HEK293 (cell line): Measurements from ENCODE around the gene HAUS6.

Experiments used
- GFI1B ChIP-seq: fragments of 450-650 bp; formaldehyde crosslinking; IDR thresholded peaks from 2 replicates; pipeline ENCODE4 v1.5.1; 2016; ENCODE audit warnings: missing biosample characterization, missing genetic modification characterization
- KLF8 ChIP-seq: fragments of 450-650 bp; formaldehyde crosslinking; IDR thresholded peaks from 2 replicates; pipeline ENCODE4 v1.5.1; 2016; ENCODE audit warnings: missing biosample characterization, missing genetic modification characterization
- TCF7L2 ChIP-seq: IDR thresholded peaks from 2 replicates; pipeline ENCODE4 v1.6.1; 2011; ENCODE audit warnings: low read depth, mild to moderate bottlenecking, inconsistent platforms, low read length, moderate library complexity, borderline replicate concordance
- WT1 ChIP-seq: fragments of 450-650 bp; formaldehyde crosslinking; IDR thresholded peaks from 2 replicates; pipeline ENCODE4 v1.5.1; 2016; ENCODE audit warnings: missing biosample characterization, missing genetic modification characterization
- ZFP3 ChIP-seq: fragments of 450-650 bp; formaldehyde crosslinking; IDR thresholded peaks from 2 replicates; pipeline ENCODE4 v1.5.1; 2016; ENCODE audit warnings: low read depth, missing biosample characterization, missing genetic modification characterization
- ZFP69B ChIP-seq: fragments of 450-650 bp; formaldehyde crosslinking; IDR thresholded peaks from 2 replicates; pipeline ENCODE4 v1.5.1; 2016; ENCODE audit warnings: missing biosample characterization, missing genetic modification characterization
- ZNF112 ChIP-seq: fragments of 450-650 bp; formaldehyde crosslinking; IDR thresholded peaks from 2 replicates; pipeline ENCODE4 v1.5.0; 2017; ENCODE audit warnings: missing biosample characterization, missing genetic modification characterization
- ZNF146 ChIP-seq: fragments of 450-650 bp; formaldehyde crosslinking; IDR thresholded peaks from 2 replicates; pipeline ENCODE4 v1.5.1; 2016; ENCODE audit warnings: missing biosample characterization, missing genetic modification characterization
- ZNF155 ChIP-seq: fragments of 450-650 bp; formaldehyde crosslinking; IDR thresholded peaks from 2 replicates; pipeline ENCODE4 v1.5.1; 2016; ENCODE audit warnings: missing biosample characterization, missing genetic modification characterization
- ZNF2 ChIP-seq: fragments of 450-650 bp; formaldehyde crosslinking; IDR thresholded peaks from 2 replicates; pipeline ENCODE4 v1.5.1; 2016; ENCODE audit warnings: missing biosample characterization, missing genetic modification characterization
- ZNF23 ChIP-seq: fragments of 450-650 bp; formaldehyde crosslinking; IDR thresholded peaks from 2 replicates; pipeline ENCODE4 v1.5.1; 2016; ENCODE audit warnings: missing biosample characterization, missing genetic modification characterization, borderline replicate concordance
- ZNF354C ChIP-seq: fragments of 450-650 bp; formaldehyde crosslinking; IDR thresholded peaks from 2 replicates; pipeline ENCODE4 v1.5.1; 2016; ENCODE audit warnings: missing biosample characterization, missing genetic modification characterization, low read depth, borderline replicate concordance
- ZNF514 ChIP-seq: fragments of 450-650 bp; formaldehyde crosslinking; IDR thresholded peaks from 2 replicates; pipeline ENCODE4 v1.5.1; 2016; ENCODE audit warnings: missing biosample characterization, missing genetic modification characterization
- ZNF558 ChIP-seq: fragments of 450-650 bp; formaldehyde crosslinking; IDR thresholded peaks from 2 replicates; pipeline ENCODE4 v1.5.1; 2016; ENCODE audit warnings: missing biosample characterization, missing genetic modification characterization
- ZNF571 ChIP-seq: fragments of 450-650 bp; formaldehyde crosslinking; IDR thresholded peaks from 2 replicates; pipeline ENCODE4 v1.5.0; 2017; ENCODE audit warnings: missing biosample characterization, missing genetic modification characterization
- ZNF621 ChIP-seq: fragments of 450-650 bp; formaldehyde crosslinking; IDR thresholded peaks from 2 replicates; pipeline ENCODE4 v1.5.1; 2017; ENCODE audit warnings: missing biosample characterization, missing genetic modification characterization
- ZNF624 ChIP-seq: fragments of 450-650 bp; formaldehyde crosslinking; IDR thresholded peaks from 2 replicates; pipeline ENCODE4 v1.5.1; 2017; ENCODE audit warnings: missing biosample characterization, missing genetic modification characterization
- ZNF629 ChIP-seq: fragments of 450-650 bp; formaldehyde crosslinking; IDR thresholded peaks from 2 replicates; pipeline ENCODE4 v1.5.1; 2017; ENCODE audit warnings: missing biosample characterization, missing genetic modification characterization
- ZNF785 ChIP-seq: fragments of 450-650 bp; formaldehyde crosslinking; IDR thresholded peaks from 2 replicates; pipeline ENCODE4 v1.5.1; 2016; ENCODE audit warnings: missing biosample characterization, missing genetic modification characterization
- ZNF843 ChIP-seq: fragments of 450-650 bp; formaldehyde crosslinking; IDR thresholded peaks from 2 replicates; pipeline ENCODE4 v1.5.1; 2016; ENCODE audit warnings: missing biosample characterization, missing genetic modification characterization
- ZSCAN23 ChIP-seq: fragments of 450-650 bp; formaldehyde crosslinking; IDR thresholded peaks from 2 replicates; pipeline ENCODE4 v1.5.1; 2016; ENCODE audit warnings: missing biosample characterization, missing genetic modification characterization
- ZSCAN30 ChIP-seq: fragments of 450-650 bp; IDR thresholded peaks from 2 replicates; pipeline ENCODE4 v1.5.1; 2018; ENCODE audit warnings: missing biosample characterization, mild to moderate bottlenecking, missing genetic modification characterization, moderate library complexity
- TF ChIP-seq, protein P1 (sequence below): fragments of 450-650 bp; formaldehyde crosslinking; IDR thresholded peaks from 2 replicates; pipeline ENCODE4 v1.5.1; 2016; ENCODE audit warnings: missing biosample characterization, missing genetic modification characterization
- TF ChIP-seq, protein P2 (sequence below): fragments of 450-650 bp; formaldehyde crosslinking; IDR thresholded peaks from 2 replicates; pipeline ENCODE4 v1.5.1; 2017; ENCODE audit warnings: missing biosample characterization, mild to moderate bottlenecking, missing genetic modification characterization, moderate library complexity
- TF ChIP-seq, protein P3 (sequence below): fragments of 450-650 bp; formaldehyde crosslinking; IDR thresholded peaks from 2 replicates; pipeline ENCODE4 v1.5.1; 2016; ENCODE audit warnings: missing biosample characterization, missing genetic modification characterization
- TF ChIP-seq, protein P4 (sequence below): fragments of 450-650 bp; formaldehyde crosslinking; IDR thresholded peaks from 2 replicates; pipeline ENCODE4 v1.5.1; 2016; ENCODE audit warnings: missing biosample characterization, missing genetic modification characterization
- TF ChIP-seq, protein P5 (sequence below): fragments of 450-650 bp; formaldehyde crosslinking; IDR thresholded peaks from 2 replicates; pipeline ENCODE4 v1.5.1; 2016; ENCODE audit warnings: missing biosample characterization, missing genetic modification characterization, low read depth
- TF ChIP-seq, protein P6 (sequence below): fragments of 450-650 bp; formaldehyde crosslinking; IDR thresholded peaks from 2 replicates; pipeline ENCODE4 v1.5.1; 2016; ENCODE audit warnings: missing biosample characterization, missing genetic modification characterization
- TF ChIP-seq, protein P7 (sequence below): fragments of 450-650 bp; formaldehyde crosslinking; IDR thresholded peaks from 2 replicates; pipeline ENCODE4 v1.5.1; 2016; ENCODE audit warnings: missing biosample characterization, missing genetic modification characterization, borderline replicate concordance

The HAUS6 gene

DNA sequence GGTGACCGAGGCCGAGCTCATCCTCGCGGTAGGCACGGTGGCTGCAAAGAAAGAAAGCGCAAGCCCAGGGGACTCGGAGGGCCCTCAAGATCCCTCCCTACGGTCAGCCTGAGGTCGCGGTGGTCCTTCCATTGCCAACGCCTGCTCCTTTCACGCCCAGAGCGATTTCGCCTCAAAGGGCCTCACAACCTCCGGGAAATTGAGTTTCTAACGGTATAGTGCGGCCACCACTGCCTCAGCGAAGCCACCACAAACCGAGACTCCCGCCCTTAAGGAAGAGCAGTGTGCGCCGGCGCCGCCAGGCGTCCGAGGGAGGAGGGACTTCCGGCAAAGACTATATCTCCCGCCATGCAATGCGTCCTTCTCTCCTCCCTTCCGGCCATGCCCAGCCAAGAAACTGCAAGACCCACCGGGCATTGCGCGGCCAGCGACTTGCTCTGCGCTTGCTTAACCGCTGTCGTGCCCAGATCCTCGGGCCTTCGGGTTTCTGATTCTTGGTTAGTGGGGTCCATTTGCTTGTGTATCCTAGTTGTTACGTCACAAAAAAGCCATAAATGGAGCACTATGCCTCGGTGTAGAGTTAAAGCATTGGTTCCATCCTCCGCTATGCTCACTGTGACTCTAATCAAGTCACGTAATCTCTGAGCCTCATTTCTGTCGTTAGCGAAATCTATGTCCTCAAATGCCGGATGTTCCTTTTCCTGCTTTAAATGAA lies at the start of gene HAUS6 (continued):
- TF ChIP-seq, protein P1, sequence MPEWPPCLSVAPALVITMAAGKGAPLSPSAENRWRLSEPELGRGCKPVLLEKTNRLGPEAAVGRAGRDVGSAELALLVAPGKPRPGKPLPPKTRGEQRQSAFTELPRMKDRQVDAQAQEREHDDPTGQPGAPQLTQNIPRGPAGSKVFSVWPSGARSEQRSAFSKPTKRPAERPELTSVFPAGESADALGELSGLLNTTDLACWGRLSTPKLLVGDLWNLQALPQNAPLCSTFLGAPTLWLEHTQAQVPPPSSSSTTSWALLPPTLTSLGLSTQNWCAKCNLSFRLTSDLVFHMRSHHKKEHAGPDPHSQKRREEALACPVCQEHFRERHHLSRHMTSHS (tag by site-specific recombination) = no peak
- TF ChIP-seq, protein P2, sequence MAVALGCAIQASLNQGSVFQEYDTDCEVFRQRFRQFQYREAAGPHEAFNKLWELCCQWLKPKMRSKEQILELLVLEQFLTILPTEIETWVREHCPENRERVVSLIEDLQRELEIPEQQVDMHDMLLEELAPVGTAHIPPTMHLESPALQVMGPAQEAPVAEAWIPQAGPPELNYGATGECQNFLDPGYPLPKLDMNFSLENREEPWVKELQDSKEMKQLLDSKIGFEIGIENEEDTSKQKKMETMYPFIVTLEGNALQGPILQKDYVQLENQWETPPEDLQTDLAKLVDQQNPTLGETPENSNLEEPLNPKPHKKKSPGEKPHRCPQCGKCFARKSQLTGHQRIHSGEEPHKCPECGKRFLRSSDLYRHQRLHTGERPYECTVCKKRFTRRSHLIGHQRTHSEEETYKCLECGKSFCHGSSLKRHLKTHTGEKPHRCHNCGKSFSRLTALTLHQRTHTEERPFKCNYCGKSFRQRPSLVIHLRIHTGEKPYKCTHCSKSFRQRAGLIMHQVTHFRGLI = peak; percentile 73
- TF ChIP-seq ZNF354C (tag by site-specific recombination) = no peak
- TF ChIP-seq ZSCAN23 (tag by site-specific recombination) = peak; percentile 39; the same call in 1 of the 2 replicates
- TF ChIP-seq ZFP69B (tag by site-specific recombination) = peak; percentile 65
- no peak for TF ChIP-seq GFI1B
- peak; percentile 51; the same call in 1 of the 2 replicates for TF ChIP-seq ZNF629 (tag by site-specific recombination)
- no peak for TF ChIP-seq ZFP3 (tag by site-specific recombination)
- TF ChIP-seq ZNF624 (tag by site-specific recombination) = no peak
- TF ChIP-seq TCF7L2 = no peak
- TF ChIP-seq ZNF112 = no peak
- no peak for TF ChIP-seq ZNF514 (tag by site-specific recombination)
- TF ChIP-seq, protein P3, sequence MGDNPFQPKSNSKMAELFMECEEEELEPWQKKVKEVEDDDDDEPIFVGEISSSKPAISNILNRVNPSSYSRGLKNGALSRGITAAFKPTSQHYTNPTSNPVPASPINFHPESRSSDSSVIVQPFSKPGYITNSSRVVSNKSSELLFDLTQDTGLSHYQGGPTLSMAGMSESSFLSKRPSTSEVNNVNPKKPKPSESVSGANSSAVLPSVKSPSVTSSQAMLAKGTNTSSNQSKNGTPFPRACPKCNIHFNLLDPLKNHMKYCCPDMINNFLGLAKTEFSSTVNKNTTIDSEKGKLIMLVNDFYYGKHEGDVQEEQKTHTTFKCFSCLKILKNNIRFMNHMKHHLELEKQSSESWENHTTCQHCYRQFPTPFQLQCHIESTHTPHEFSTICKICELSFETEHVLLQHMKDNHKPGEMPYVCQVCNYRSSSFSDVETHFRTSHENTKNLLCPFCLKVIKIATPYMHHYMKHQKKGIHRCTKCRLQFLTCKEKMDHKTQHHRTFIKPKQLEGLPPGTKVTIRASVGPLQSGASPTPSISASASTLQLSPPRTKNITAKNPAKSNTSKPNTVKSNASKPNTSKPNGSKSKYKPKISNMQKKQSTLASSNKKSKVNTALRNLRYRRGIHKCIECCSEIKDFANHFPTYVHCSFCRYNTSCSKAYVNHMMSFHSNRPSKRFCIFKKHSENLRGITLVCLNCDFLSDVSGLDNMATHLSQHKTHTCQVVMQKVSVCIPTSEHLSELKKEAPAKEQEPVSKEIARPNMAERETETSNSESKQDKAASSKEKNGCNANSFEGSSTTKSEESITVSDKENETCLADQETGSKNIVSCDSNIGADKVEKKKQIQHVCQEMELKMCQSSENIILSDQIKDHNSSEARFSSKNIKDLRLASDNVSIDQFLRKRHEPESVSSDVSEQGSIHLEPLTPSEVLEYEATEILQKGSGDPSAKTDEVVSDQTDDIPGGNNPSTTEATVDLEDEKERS (tag by site-specific recombination) = no peak
- 0 out of 2 replicates have a peak, but pooled peaks have one; percentile 21 for TF ChIP-seq WT1 (tag by site-specific recombination)
- TF ChIP-seq ZNF558 (tag by site-specific recombination) = no peak
- TF ChIP-seq ZSCAN30 = peak; percentile 24; the same call in 1 of the 2 replicates
- no peak for TF ChIP-seq ZNF571 (tag by site-specific recombination)
- TF ChIP-seq, protein P4, sequence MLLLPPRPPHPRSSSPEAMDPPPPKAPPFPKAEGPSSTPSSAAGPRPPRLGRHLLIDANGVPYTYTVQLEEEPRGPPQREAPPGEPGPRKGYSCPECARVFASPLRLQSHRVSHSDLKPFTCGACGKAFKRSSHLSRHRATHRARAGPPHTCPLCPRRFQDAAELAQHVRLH (tag by site-specific recombination) = no peak
- TF ChIP-seq ZNF155 (tag by site-specific recombination) = no peak
- TF ChIP-seq KLF8 (tag by site-specific recombination) = no peak; the same call in 1 of the 2 replicates
- no peak for TF ChIP-seq ZNF146 (tag by site-specific recombination)
- TF ChIP-seq ZNF785 (tag by site-specific recombination) = no peak
- no peak for TF ChIP-seq ZNF843 (tag by site-specific recombination)
- TF ChIP-seq, protein P5, sequence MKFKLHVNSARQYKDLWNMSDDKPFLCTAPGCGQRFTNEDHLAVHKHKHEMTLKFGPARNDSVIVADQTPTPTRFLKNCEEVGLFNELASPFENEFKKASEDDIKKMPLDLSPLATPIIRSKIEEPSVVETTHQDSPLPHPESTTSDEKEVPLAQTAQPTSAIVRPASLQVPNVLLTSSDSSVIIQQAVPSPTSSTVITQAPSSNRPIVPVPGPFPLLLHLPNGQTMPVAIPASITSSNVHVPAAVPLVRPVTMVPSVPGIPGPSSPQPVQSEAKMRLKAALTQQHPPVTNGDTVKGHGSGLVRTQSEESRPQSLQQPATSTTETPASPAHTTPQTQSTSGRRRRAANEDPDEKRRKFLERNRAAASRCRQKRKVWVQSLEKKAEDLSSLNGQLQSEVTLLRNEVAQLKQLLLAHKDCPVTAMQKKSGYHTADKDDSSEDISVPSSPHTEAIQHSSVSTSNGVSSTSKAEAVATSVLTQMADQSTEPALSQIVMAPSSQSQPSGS (tag by site-specific recombination) = peak; percentile 21; the same call in 1 of the 2 replicates
- TF ChIP-seq, protein P6, sequence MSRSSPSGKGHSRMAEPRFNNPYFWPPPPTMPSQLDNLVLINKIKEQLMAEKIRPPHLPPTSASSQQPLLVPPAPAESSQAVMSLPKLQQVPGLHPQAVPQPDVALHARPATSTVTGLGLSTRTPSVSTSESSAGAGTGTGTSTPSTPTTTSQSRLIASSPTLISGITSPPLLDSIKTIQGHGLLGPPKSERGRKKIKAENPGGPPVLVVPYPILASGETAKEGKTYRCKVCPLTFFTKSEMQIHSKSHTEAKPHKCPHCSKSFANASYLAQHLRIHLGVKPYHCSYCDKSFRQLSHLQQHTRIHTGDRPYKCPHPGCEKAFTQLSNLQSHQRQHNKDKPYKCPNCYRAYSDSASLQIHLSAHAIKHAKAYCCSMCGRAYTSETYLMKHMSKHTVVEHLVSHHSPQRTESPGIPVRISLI (tag by site-specific recombination) = no peak
- no peak for TF ChIP-seq ZNF2 (tag by site-specific recombination)
- TF ChIP-seq, protein P7, sequence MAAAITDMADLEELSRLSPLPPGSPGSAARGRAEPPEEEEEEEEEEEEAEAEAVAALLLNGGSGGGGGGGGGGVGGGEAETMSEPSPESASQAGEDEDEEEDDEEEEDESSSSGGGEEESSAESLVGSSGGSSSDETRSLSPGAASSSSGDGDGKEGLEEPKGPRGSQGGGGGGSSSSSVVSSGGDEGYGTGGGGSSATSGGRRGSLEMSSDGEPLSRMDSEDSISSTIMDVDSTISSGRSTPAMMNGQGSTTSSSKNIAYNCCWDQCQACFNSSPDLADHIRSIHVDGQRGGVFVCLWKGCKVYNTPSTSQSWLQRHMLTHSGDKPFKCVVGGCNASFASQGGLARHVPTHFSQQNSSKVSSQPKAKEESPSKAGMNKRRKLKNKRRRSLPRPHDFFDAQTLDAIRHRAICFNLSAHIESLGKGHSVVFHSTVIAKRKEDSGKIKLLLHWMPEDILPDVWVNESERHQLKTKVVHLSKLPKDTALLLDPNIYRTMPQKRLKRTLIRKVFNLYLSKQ (tag by site-specific recombination) = no peak
- no peak for TF ChIP-seq ZNF23 (tag by site-specific recombination)
- TF ChIP-seq ZNF621 = no peak
